ENCODE results near the gene ARHGEF2.

The ARHGEF2 gene

GRCh38 chr1:155968051-155968400 lies 10.3 kb downstream of the ARHGEF2 start:
- H3K27me3 Mint-ChIP-seq, result no peaks in the 10 kb centered on the region
- peak overlapping the region; percentile 67 for H3K4me3 Mint-ChIP-seq
- no peaks in the 10 kb centered on the region for H3K9me3 Mint-ChIP-seq (ENCODE audit: low read depth)
- H3K4me1 Mint-ChIP-seq (ENCODE audit: low read depth), result peaks cover 69% of the 10 kb centered on the region
- H3K36me3 Mint-ChIP-seq, result no peaks in the 10 kb centered on the region
- peak overlapping the region; percentile 81 for H3K27ac Mint-ChIP-seq

- peak overlapping the region; percentile 81 for H3K27ac Mint-ChIP-seq
- no peaks in the 10 kb centered on the region for H3K36me3 Mint-ChIP-seq
- H3K4me3 Mint-ChIP-seq, result peak overlapping the region; percentile 67
- no peaks in the 10 kb centered on the region for H3K9me3 Mint-ChIP-seq (ENCODE audit: low read depth)
- peaks cover 66% of the 10 kb centered on the region for H3K4me1 Mint-ChIP-seq (ENCODE audit: low read depth)
- no peaks in the 10 kb centered on the region for H3K27me3 Mint-ChIP-seq
Observed at GRCh38 chr1:155967341-155968050, 10.9 kb downstream of the ARHGEF2 start.

GRCh38 chr1:155966750-155967149 lies 11.6 kb downstream of the ARHGEF2 start:
- Mint-ChIP-seq H3K27ac (peak overlapping the region; percentile 81), H3K36me3 (no peaks in the 10 kb centered on the region), H3K27me3 (no peaks in the 10 kb centered on the region), H3K9me3 (ENCODE audit: low read depth) (no peaks in the 10 kb centered on the region), H3K4me1 (ENCODE audit: low read depth) (peaks cover 59% of the 10 kb centered on the region), H3K4me3 (peak overlapping the region; percentile 73)

- Mint-ChIP-seq H3K27ac (peak overlapping the region; percentile 81), H3K27me3 (no peaks in the 10 kb centered on the region), H3K9me3 (ENCODE audit: low read depth) (no peaks in the 10 kb centered on the region), H3K36me3 (no peaks in the 10 kb centered on the region), H3K4me3 (no peak overlapping the region), H3K4me1 (ENCODE audit: low read depth) (peaks cover 56% of the 10 kb centered on the region)
Observed at GRCh38 chr1:155966135-155966534, 12.2 kb downstream of the ARHGEF2 start.

GRCh38 chr1:155964193-155964592 lies 14.2 kb downstream of the ARHGEF2 start:
- H3K4me3 Mint-ChIP-seq, result no peak overlapping the region
- no peaks in the 10 kb centered on the region for H3K27me3 Mint-ChIP-seq
- peaks cover 39% of the 10 kb centered on the region for H3K4me1 Mint-ChIP-seq (ENCODE audit: low read depth)
- H3K9me3 Mint-ChIP-seq (ENCODE audit: low read depth), result no peaks in the 10 kb centered on the region
- no peak overlapping the region for H3K27ac Mint-ChIP-seq
- no peaks in the 10 kb centered on the region for H3K36me3 Mint-ChIP-seq

GRCh38 chr1:155962599-155963211 lies 15.6 kb downstream of the ARHGEF2 start:
- H3K4me1 Mint-ChIP-seq (ENCODE audit: low read depth), result peaks cover 24% of the 10 kb centered on the region
- no peaks in the 10 kb centered on the region for H3K27me3 Mint-ChIP-seq
- H3K9me3 Mint-ChIP-seq (ENCODE audit: low read depth), result no peaks in the 10 kb centered on the region
- peak overlapping the region; percentile 41 for H3K27ac Mint-ChIP-seq
- H3K4me3 Mint-ChIP-seq, result no peak overlapping the region
- no peaks in the 10 kb centered on the region for H3K36me3 Mint-ChIP-seq

GRCh38 chr1:155961937-155962336 lies 16.4 kb downstream of the ARHGEF2 start:
- Mint-ChIP-seq H3K36me3 (peaks cover 2% of the 10 kb centered on the region), H3K4me1 (ENCODE audit: low read depth) (peaks cover 17% of the 10 kb centered on the region), H3K27me3 (no peaks in the 10 kb centered on the region), H3K4me3 (no peak overlapping the region), H3K9me3 (ENCODE audit: low read depth) (no peaks in the 10 kb centered on the region), H3K27ac (peak overlapping the region; percentile 68)

- H3K36me3 Mint-ChIP-seq, result peaks cover 2% of the 10 kb centered on the region
- no peak overlapping the region for H3K4me3 Mint-ChIP-seq
- H3K4me1 Mint-ChIP-seq (ENCODE audit: low read depth), result peaks cover 7% of the 10 kb centered on the region
- H3K27me3 Mint-ChIP-seq, result no peaks in the 10 kb centered on the region
- H3K9me3 Mint-ChIP-seq (ENCODE audit: low read depth), result no peaks in the 10 kb centered on the region
- peak overlapping the region; percentile 87 for H3K27ac Mint-ChIP-seq
Observed at GRCh38 chr1:155960081-155960745, 18.1 kb downstream of the ARHGEF2 start.

- Mint-ChIP-seq H3K4me1 (ENCODE audit: low read depth) (peaks cover 4% of the 10 kb centered on the region), H3K27ac (peak overlapping the region; percentile 16), H3K36me3 (peaks cover 4% of the 10 kb centered on the region), H3K4me3 (no peak overlapping the region), H3K27me3 (no peaks in the 10 kb centered on the region), H3K9me3 (ENCODE audit: low read depth) (no peaks in the 10 kb centered on the region)
Observed at GRCh38 chr1:155957411-155957915, 20.9 kb downstream of the ARHGEF2 start.

GRCh38 chr1:155954645-155955044 lies 23.7 kb downstream of the ARHGEF2 start:
- Mint-ChIP-seq H3K4me3 (no peak overlapping the region), H3K27me3 (no peaks in the 10 kb centered on the region), H3K36me3 (peaks cover 4% of the 10 kb centered on the region), H3K9me3 (ENCODE audit: low read depth) (no peaks in the 10 kb centered on the region), H3K4me1 (ENCODE audit: low read depth) (no peaks in the 10 kb centered on the region), H3K27ac (peak overlapping the region; percentile 16)

GRCh38 chr1:155952505-155952890 lies 25.8 kb downstream of the ARHGEF2 start:
- peaks cover 4% of the 10 kb centered on the region for H3K36me3 Mint-ChIP-seq
- H3K4me1 Mint-ChIP-seq (ENCODE audit: low read depth), result peaks cover 6% of the 10 kb centered on the region
- H3K27ac Mint-ChIP-seq, result no peak overlapping the region
- H3K9me3 Mint-ChIP-seq (ENCODE audit: low read depth), result no peaks in the 10 kb centered on the region
- no peak overlapping the region for H3K4me3 Mint-ChIP-seq
- no peaks in the 10 kb centered on the region for H3K27me3 Mint-ChIP-seq

GRCh38 chr1:155951753-155952504 lies 26.4 kb downstream of the ARHGEF2 start:
- Mint-ChIP-seq H3K36me3 (peaks cover 2% of the 10 kb centered on the region), H3K4me3 (no peak overlapping the region), H3K27ac (peak overlapping the region; percentile 41)

GRCh38 chr1:155950829-155951228 lies 27.5 kb downstream of the ARHGEF2 start:
- H3K27me3 Mint-ChIP-seq, result no peaks in the 10 kb centered on the region
- no peak overlapping the region for H3K4me3 Mint-ChIP-seq
- peaks cover 5% of the 10 kb centered on the region for H3K36me3 Mint-ChIP-seq
- H3K27ac Mint-ChIP-seq, result no peak overlapping the region
- no peaks in the 10 kb centered on the region for H3K9me3 Mint-ChIP-seq (ENCODE audit: low read depth)
- peaks cover 21% of the 10 kb centered on the region for H3K4me1 Mint-ChIP-seq (ENCODE audit: low read depth)

More at GRCh38 chr1:155951753-155952504, 26.4 kb downstream of the ARHGEF2 start:
- H3K9me3 Mint-ChIP-seq (ENCODE audit: low read depth), result no peaks in the 10 kb centered on the region
- peaks cover 10% of the 10 kb centered on the region for H3K4me1 Mint-ChIP-seq (ENCODE audit: low read depth)
- no peaks in the 10 kb centered on the region for H3K27me3 Mint-ChIP-seq

GRCh38 chr1:155947741-155948140 lies 30.6 kb downstream of the ARHGEF2 start:
- H3K9me3 Mint-ChIP-seq (ENCODE audit: low read depth), result no peaks in the 10 kb centered on the region
- H3K4me3 Mint-ChIP-seq, result no peak overlapping the region
- H3K4me1 Mint-ChIP-seq (ENCODE audit: low read depth), result peaks cover 44% of the 10 kb centered on the region
- H3K36me3 Mint-ChIP-seq, result peaks cover 3% of the 10 kb centered on the region
- peak overlapping the region; percentile 91 for H3K27ac Mint-ChIP-seq
- H3K27me3 Mint-ChIP-seq, result no peaks in the 10 kb centered on the region

GRCh38 chr1:155947292-155947691 lies 31.1 kb downstream of the ARHGEF2 start:
- Mint-ChIP-seq H3K4me3 (peak overlapping the region; percentile 72), H3K36me3 (peaks cover 3% of the 10 kb centered on the region), H3K4me1 (ENCODE audit: low read depth) (peaks cover 45% of the 10 kb centered on the region), H3K27me3 (no peaks in the 10 kb centered on the region), H3K9me3 (ENCODE audit: low read depth) (no peaks in the 10 kb centered on the region), H3K27ac (peak overlapping the region; percentile 91)
